ENCODE measurements around the gene CCL19. TPM values are rescaled to one million over a fixed set of nuclear protein-coding genes. Genes with fewer than 3 reads are reported as not detected.
A peak's percentile ranks its signal among the peaks of the same experiment; 100 is the strongest.
"Not testable (repeated sequence)": the region's sequence is repeated elsewhere in the genome, so short reads cannot be mapped to it uniquely, and the experiment has no call there.

CCL19 gene
- 10 to 100 TPM in 1 of 2 donors, 1 to 10 TPM in 1; 8.0 to 13.4 TPM for total RNA-seq
- long read RNA-seq, partial matches to known transcripts, result 0 of 1 reads
- long read RNA-seq, other reads (novel, unspliced or antisense), result 1 of 1 reads

GRCh38 chr9:34690983-34691935 lies at the start of gene CCL19:
CCL19 (minus strand) TSS chr9:34691276; CDS start chr9:34691139, 137 bp downstream.
- intact Hi-C loops (cut with DNase I), result no loop called here
- no peak for ATAC-seq
- no peak for DNase-seq

GRCh38 chr9:34740176-34740575 lies 49.1 kb upstream of the CCL19 start:
- intact Hi-C loops (cut with DNase I); DNase-seq; ATAC-seq: not testable (repeated sequence)

GRCh38 chr9:34737677-34738260 lies 46.7 kb upstream of the CCL19 start:
- intact Hi-C loops (cut with DNase I), result no loop called here
- DNase-seq, result no peak
- no peak for ATAC-seq

- ATAC-seq (no peak), DNase-seq (no peak)
- intact Hi-C loops (cut with DNase I), result no loop called here
These were observed 43.6 kb upstream of the CCL19 start for GRCh38 chr9:34734720-34735119.

- DNase-seq (no peak), ATAC-seq (no peak)
- intact Hi-C loops (cut with DNase I), result no loop called here
These were observed 41.8 kb upstream of the CCL19 start for GRCh38 chr9:34732886-34733285.

- intact Hi-C loops (cut with DNase I), result no loop called here
- no peak for DNase-seq
- no peak for ATAC-seq
These were observed 41.4 kb upstream of the CCL19 start for GRCh38 chr9:34732478-34732877.

- ATAC-seq (no peak), DNase-seq (no peak)
- intact Hi-C loops (cut with DNase I), result no loop called here
These were observed 32.1 kb upstream of the CCL19 start for GRCh38 chr9:34723141-34723540.

GRCh38 chr9:34719769-34720025 lies 28.6 kb upstream of the CCL19 start:
- DNase-seq; ATAC-seq; intact Hi-C loops (cut with DNase I): not testable (repeated sequence)

GRCh38 chr9:34719021-34719768 lies 28.1 kb upstream of the CCL19 start:
- ATAC-seq, result no peak
- no peak for DNase-seq
- intact Hi-C loops (cut with DNase I), result no loop called here

- ATAC-seq, result peak in 1 of 2 donors; percentile 63
- no peak for DNase-seq
These were observed 27.0 kb upstream of the CCL19 start for GRCh38 chr9:34717996-34718614.

GRCh38 chr9:34716711-34717110 lies 25.6 kb upstream of the CCL19 start:
- intact Hi-C loops (cut with DNase I), result no loop called here
- no peak for ATAC-seq
- DNase-seq, result no peak

More at GRCh38 chr9:34717996-34718614, 27.0 kb upstream of the CCL19 start:
- intact Hi-C loops (cut with DNase I), result no loop called here

GRCh38 chr9:34715639-34716215 lies 24.7 kb upstream of the CCL19 start:
- DNase-seq, result no peak
- intact Hi-C loops (cut with DNase I), result no loop called here
- no peak for ATAC-seq

- intact Hi-C loops (cut with DNase I), result no loop called here
- ATAC-seq, result no peak
- DNase-seq, result no peak
These were observed 22.9 kb upstream of the CCL19 start for GRCh38 chr9:34714007-34714406.

- DNase-seq, result no peak
- ATAC-seq, result no peak
- intact Hi-C loops (cut with DNase I), result no loop called here
These were observed 21.1 kb upstream of the CCL19 start for GRCh38 chr9:34712140-34712539.

- peak; percentile 89 for DNase-seq
- peak; percentile 93 for ATAC-seq
- intact Hi-C loops (cut with DNase I), result no loop called here
These were observed 18.9 kb upstream of the CCL19 start, which contains the start of gene CCL21 for GRCh38 chr9:34710023-34710422. CCL21 (minus strand) TSS chr9:34710136; CDS start chr9:34710066, 70 bp downstream.

GRCh38 chr9:34709196-34709978 lies 18.3 kb upstream of the CCL19 start:
- no peak for DNase-seq
- intact Hi-C loops (cut with DNase I), result no loop called here
- peak in 1 of 2 donors; percentile 46 for ATAC-seq

GRCh38 chr9:34707130-34707529 lies 16.1 kb upstream of the CCL19 start:
- ATAC-seq (no peak), DNase-seq (no peak)
- intact Hi-C loops (cut with DNase I), result no loop called here
